ENCODE results near the gene STH. TPM values are rescaled to one million over a fixed set of nuclear protein-coding genes. Genes with fewer than 3 reads are reported as not detected.

STH gene
- polyA plus RNA-seq, 6 donors from 2014 or later, result not detected

- Mint-ChIP-seq H3K4me1 (peaks cover 32 to 58% (median 35%) of the 10 kb centered on the region in 3 donors), H3K27ac (peak overlapping the region in 2 of 6 donors; percentile 42 to 79), H3K36me3 (peaks cover under 1% of the 10 kb centered on the region in 2 donors), H3K9me3 (peaks cover 0 to 1% (median 0%) of the 10 kb centered on the region in 7 donors), H3K4me3 (no peak overlapping the region), H3K27me3 (no peaks in the 10 kb centered on the region)
- DNase-seq (no peak), ATAC-seq (ENCODE audit: low read depth in 2 of 2) (no peak)
Measured at GRCh38 chr17:46023783-46024388, 24.8 kb downstream of the STH start.

DNA sequence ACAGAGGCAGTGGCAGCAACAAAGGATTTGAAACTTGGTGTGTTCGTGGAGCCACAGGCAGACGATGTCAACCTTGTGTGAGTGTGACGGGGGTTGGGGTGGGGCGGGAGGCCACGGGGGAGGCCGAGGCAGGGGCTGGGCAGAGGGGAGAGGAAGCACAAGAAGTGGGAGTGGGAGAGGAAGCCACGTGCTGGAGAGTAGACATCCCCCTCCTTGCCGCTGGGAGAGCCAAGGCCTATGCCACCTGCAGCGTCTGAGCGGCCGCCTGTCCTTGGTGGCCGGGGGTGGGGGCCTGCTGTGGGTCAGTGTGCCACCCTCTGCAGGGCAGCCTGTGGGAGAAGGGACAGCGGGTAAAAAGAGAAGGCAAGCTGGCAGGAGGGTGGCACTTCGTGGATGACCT is 25.5 kb downstream of the STH start:
- peaks cover 40 to 59% (median 42%) of the 10 kb centered on the region in 3 donors for H3K4me1 Mint-ChIP-seq
- ATAC-seq (ENCODE audit: low read depth in 2 of 2) (no peak), DNase-seq (no peak)
- peaks cover 7% of the 10 kb centered on the region in 2 donors for H3K36me3 Mint-ChIP-seq
- no peaks in the 10 kb centered on the region for H3K27me3 Mint-ChIP-seq
- H3K27ac Mint-ChIP-seq, result peak overlapping the region in 4 of 6 donors; percentile 43 to 80 (median 72)
- no peaks in the 10 kb centered on the region for H3K9me3 Mint-ChIP-seq
- peak overlapping the region in 1 of 8 donors; percentile 27 for H3K4me3 Mint-ChIP-seq

DNA sequence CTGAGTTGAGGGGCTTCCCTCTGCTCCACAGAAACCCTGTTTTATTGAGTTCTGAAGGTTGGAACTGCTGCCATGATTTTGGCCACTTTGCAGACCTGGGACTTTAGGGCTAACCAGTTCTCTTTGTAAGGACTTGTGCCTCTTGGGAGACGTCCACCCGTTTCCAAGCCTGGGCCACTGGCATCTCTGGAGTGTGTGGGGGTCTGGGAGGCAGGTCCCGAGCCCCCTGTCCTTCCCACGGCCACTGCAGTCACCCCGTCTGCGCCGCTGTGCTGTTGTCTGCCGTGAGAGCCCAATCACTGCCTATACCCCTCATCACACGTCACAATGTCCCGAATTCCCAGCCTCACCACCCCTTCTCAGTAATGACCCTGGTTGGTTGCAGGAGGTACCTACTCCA is 26.0 kb downstream of the STH start:
- DNase-seq, result no peak
- ATAC-seq (ENCODE audit: low read depth in 2 of 2), result no peak
- peaks cover 8 to 10% of the 10 kb centered on the region in 2 donors for H3K36me3 Mint-ChIP-seq
- H3K4me3 Mint-ChIP-seq, result peak overlapping the region in 1 of 8 donors; percentile 54
- no peaks in the 10 kb centered on the region for H3K27me3 Mint-ChIP-seq
- H3K9me3 Mint-ChIP-seq, result no peaks in the 10 kb centered on the region
- H3K27ac Mint-ChIP-seq, result peak overlapping the region in 2 of 6 donors; percentile 83 to 92
- H3K4me1 Mint-ChIP-seq, result peaks cover 38 to 57% (median 43%) of the 10 kb centered on the region in 3 donors

GRCh38 chr17:46025510-46026165 is 26.6 kb downstream of the STH start:
- no peak for DNase-seq
- Mint-ChIP-seq H3K27ac (peak overlapping the region; percentile 69 to 92 (median 81)), H3K4me3 (peak overlapping the region in 4 of 8 donors; percentile 14 to 83 (median 40)), H3K27me3 (no peaks in the 10 kb centered on the region), H3K9me3 (no peaks in the 10 kb centered on the region), H3K36me3 (peaks cover 14 to 16% of the 10 kb centered on the region in 2 donors), H3K4me1 (peaks cover 34 to 51% (median 43%) of the 10 kb centered on the region in 3 donors)
- ATAC-seq (ENCODE audit: low read depth in 2 of 2), result peak in 1 of 2 donors; percentile 25

GRCh38 chr17:46026166-46027047 is 27.4 kb downstream of the STH start:
- H3K9me3 Mint-ChIP-seq, result no peaks in the 10 kb centered on the region
- H3K36me3 Mint-ChIP-seq, result peaks cover 20 to 21% of the 10 kb centered on the region in 2 donors
- peak overlapping the region in 4 of 8 donors; percentile 14 to 83 (median 40) for H3K4me3 Mint-ChIP-seq
- no peak for DNase-seq
- peaks cover 34 to 47% (median 44%) of the 10 kb centered on the region in 3 donors for H3K4me1 Mint-ChIP-seq
- H3K27ac Mint-ChIP-seq, result peak overlapping the region; percentile 52 to 92 (median 74)
- no peaks in the 10 kb centered on the region for H3K27me3 Mint-ChIP-seq
- peak; percentile 29 to 31 for ATAC-seq (ENCODE audit: low read depth in 2 of 2)

DNA sequence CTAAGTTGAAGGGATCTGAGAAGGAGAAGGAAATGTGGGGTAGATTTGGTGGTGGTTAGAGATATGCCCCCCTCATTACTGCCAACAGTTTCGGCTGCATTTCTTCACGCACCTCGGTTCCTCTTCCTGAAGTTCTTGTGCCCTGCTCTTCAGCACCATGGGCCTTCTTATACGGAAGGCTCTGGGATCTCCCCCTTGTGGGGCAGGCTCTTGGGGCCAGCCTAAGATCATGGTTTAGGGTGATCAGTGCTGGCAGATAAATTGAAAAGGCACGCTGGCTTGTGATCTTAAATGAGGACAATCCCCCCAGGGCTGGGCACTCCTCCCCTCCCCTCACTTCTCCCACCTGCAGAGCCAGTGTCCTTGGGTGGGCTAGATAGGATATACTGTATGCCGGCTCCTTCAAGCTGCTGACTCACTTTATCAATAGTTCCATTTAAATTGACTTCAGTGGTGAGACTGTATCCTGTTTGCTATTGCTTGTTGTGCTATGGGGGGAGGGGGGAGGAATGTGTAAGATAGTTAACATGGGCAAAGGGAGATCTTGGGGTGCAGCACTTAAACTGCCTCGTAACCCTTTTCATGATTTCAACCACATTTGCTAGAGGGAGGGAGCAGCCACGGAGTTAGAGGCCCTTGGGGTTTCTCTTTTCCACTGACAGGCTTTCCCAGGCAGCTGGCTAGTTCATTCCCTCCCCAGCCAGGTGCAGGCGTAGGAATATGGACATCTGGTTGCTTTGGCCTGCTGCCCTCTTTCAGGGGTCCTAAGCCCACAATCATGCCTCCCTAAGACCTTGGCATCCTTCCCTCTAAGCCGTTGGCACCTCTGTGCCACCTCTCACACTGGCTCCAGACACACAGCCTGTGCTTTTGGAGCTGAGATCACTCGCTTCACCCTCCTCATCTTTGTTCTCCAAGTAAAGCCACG is 28.3 kb downstream of the STH start:
- Mint-ChIP-seq H3K4me3 (peak overlapping the region in 3 of 8 donors; percentile 30 to 62 (median 50)), H3K9me3 (no peaks in the 10 kb centered on the region), H3K27me3 (no peaks in the 10 kb centered on the region), H3K27ac (peak overlapping the region in 5 of 6 donors; percentile 25 to 83 (median 49)), H3K36me3 (peaks cover 20 to 21% of the 10 kb centered on the region in 2 donors), H3K4me1 (peaks cover 34 to 47% (median 44%) of the 10 kb centered on the region in 3 donors)
- DNase-seq (no peak), ATAC-seq (ENCODE audit: low read depth in 2 of 2) (no peak)

DNA sequence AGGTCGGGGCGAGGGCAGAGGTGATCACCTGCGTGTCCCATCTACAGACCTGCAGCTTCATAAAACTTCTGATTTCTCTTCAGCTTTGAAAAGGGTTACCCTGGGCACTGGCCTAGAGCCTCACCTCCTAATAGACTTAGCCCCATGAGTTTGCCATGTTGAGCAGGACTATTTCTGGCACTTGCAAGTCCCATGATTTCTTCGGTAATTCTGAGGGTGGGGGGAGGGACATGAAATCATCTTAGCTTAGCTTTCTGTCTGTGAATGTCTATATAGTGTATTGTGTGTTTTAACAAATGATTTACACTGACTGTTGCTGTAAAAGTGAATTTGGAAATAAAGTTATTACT is 28.9 kb downstream of the STH start:
- no peak for DNase-seq
- peaks cover 24 to 26% of the 10 kb centered on the region in 2 donors for H3K36me3 Mint-ChIP-seq
- no peaks in the 10 kb centered on the region for H3K27me3 Mint-ChIP-seq
- H3K4me1 Mint-ChIP-seq, result peaks cover 34 to 47% (median 40%) of the 10 kb centered on the region in 3 donors
- ATAC-seq (ENCODE audit: low read depth in 2 of 2), result no peak
- H3K4me3 Mint-ChIP-seq, result peak overlapping the region in 1 of 8 donors; percentile 62
- peak overlapping the region in 4 of 6 donors; percentile 25 to 57 (median 44) for H3K27ac Mint-ChIP-seq
- H3K9me3 Mint-ChIP-seq, result no peaks in the 10 kb centered on the region

GRCh38 chr17:46028374-46028773 is 29.3 kb downstream of the STH start:
- no peak for DNase-seq
- peak overlapping the region in 3 of 6 donors; percentile 11 to 57 (median 52) for H3K27ac Mint-ChIP-seq
- peaks cover 34 to 47% (median 40%) of the 10 kb centered on the region in 3 donors for H3K4me1 Mint-ChIP-seq
- no peaks in the 10 kb centered on the region for H3K27me3 Mint-ChIP-seq
- H3K36me3 Mint-ChIP-seq, result peaks cover 29 to 30% of the 10 kb centered on the region in 2 donors
- no peak for ATAC-seq (ENCODE audit: low read depth in 2 of 2)
- H3K4me3 Mint-ChIP-seq, result no peak overlapping the region
- no peaks in the 10 kb centered on the region for H3K9me3 Mint-ChIP-seq

DNA sequence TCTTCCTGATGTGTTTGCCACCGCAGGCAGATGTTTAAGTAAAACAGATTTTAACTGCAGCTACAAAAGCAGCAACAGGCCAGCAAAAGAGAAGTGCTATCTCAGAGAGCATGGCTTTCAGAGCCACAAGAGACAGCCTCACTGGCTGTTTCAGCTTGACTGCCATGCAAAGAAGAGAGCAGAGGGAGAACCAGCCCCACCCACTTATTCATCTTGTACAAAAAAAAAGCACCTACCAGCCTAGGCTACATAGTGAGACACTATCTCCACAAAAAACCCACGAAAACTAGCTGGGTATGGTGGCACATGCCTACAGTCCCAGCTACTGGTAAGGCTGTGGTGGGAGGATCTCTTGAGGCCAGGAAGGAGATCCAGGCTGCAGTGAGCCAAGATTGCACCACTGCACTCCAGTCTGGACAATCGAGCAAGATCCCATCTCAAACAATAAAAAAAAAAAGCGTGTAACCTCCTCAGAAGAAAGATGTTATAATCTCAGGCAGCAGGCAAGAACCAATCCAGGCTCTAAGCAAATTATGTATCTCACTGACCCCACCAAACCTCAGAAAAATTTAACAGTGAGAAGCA is 30.0 kb downstream of the STH start:
- peak overlapping the region; percentile 10 to 90 (median 51) for H3K27ac Mint-ChIP-seq
- H3K4me1 Mint-ChIP-seq, result peaks cover 34 to 47% (median 40%) of the 10 kb centered on the region in 3 donors
- peaks cover 30 to 32% of the 10 kb centered on the region in 2 donors for H3K36me3 Mint-ChIP-seq
- H3K4me3 Mint-ChIP-seq, result peak overlapping the region in 2 of 8 donors; percentile 34 to 54
- no peaks in the 10 kb centered on the region for H3K9me3 Mint-ChIP-seq
- no peak for DNase-seq
- peak; percentile 84 to 90 for ATAC-seq (ENCODE audit: low read depth in 2 of 2)
- no peaks in the 10 kb centered on the region for H3K27me3 Mint-ChIP-seq

- peak overlapping the region in 3 of 6 donors; percentile 7 to 72 (median 57) for H3K27ac Mint-ChIP-seq
- no peaks in the 10 kb centered on the region for H3K9me3 Mint-ChIP-seq
- H3K27me3 Mint-ChIP-seq, result no peaks in the 10 kb centered on the region
- no peak for DNase-seq
- H3K36me3 Mint-ChIP-seq, result peaks cover 30 to 37% of the 10 kb centered on the region in 2 donors
- H3K4me1 Mint-ChIP-seq, result peaks cover 34 to 47% (median 40%) of the 10 kb centered on the region in 3 donors
- H3K4me3 Mint-ChIP-seq, result peak overlapping the region in 2 of 8 donors; percentile 34 to 57
- no peak for ATAC-seq (ENCODE audit: low read depth in 2 of 2)
Measured at GRCh38 chr17:46029627-46030026, 30.6 kb downstream of the STH start.

DNA sequence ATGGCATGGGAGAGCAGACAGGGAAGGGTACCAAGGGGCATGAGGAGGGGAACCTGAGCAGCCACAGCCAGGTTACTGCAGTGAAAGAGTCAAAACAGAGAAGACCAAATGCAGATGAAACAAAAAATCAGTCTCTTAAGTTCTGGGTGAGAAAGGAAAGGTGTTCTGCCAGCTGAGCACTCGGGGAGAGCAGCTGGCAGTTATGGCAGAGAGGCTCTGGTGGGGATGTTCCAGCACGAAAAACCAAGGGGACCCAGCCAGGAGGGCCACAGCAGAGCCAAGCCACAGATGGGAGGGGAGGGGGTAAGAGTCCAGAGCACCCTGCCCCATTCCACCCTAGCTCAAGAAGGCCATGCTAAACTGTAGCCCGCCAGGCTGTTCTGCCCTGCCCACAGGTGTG is 31.7 kb downstream of the STH start:
- peaks cover 30 to 42% of the 10 kb centered on the region in 2 donors for H3K36me3 Mint-ChIP-seq
- H3K4me1 Mint-ChIP-seq, result peaks cover 30 to 40% (median 34%) of the 10 kb centered on the region in 3 donors
- peak overlapping the region in 4 of 6 donors; percentile 57 to 95 (median 72) for H3K27ac Mint-ChIP-seq
- H3K4me3 Mint-ChIP-seq, result no peak overlapping the region
- DNase-seq (no peak), ATAC-seq (ENCODE audit: low read depth in 2 of 2) (no peak)
- no peaks in the 10 kb centered on the region for H3K9me3 Mint-ChIP-seq
- no peaks in the 10 kb centered on the region for H3K27me3 Mint-ChIP-seq

DNA sequence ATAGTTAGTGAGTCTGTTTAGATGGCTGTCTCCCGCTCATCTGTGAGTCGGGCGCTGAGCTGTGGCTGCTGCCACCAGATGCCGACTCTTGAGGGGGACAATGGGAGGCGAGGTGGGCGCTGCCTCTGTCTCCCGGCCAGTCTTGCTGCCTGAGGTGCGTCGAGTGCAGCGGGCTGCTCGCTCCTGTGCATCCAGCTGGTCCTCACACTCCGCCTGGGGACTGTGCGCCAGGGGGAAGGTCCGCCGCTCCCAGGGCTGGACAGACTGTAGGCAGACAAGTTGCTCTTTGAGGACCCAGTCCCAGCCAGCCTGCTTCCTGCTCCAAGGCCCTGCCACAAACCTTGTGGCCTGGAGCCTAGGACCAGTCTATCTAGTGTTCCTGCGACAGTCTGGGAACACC is 32.4 kb downstream of the STH start:
- ATAC-seq (ENCODE audit: low read depth in 2 of 2), result no peak
- H3K4me1 Mint-ChIP-seq, result peaks cover 23 to 33% (median 27%) of the 10 kb centered on the region in 3 donors
- H3K9me3 Mint-ChIP-seq, result no peaks in the 10 kb centered on the region
- no peak for DNase-seq
- no peak overlapping the region for H3K4me3 Mint-ChIP-seq
- H3K27me3 Mint-ChIP-seq, result no peaks in the 10 kb centered on the region
- peak overlapping the region in 4 of 6 donors; percentile 31 to 96 (median 78) for H3K27ac Mint-ChIP-seq
- peaks cover 30 to 42% of the 10 kb centered on the region in 2 donors for H3K36me3 Mint-ChIP-seq

Measured in naive B cell (primary cell).